Tibial nerve (tissue), 4 donors: ENCODE measurements around the gene CCDC169. TPM values are rescaled to one million over a fixed set of nuclear protein-coding genes. Genes with fewer than 3 reads are reported as not detected.

ENCODE experiments used
- DNase-seq, 2 donors: peaks; one replicate each; pipeline ENCODE4 v3.0.0-alpha.2; 2019; ENCODE audit warnings: low spot score in 2 of 2
- H3K27ac ChIP-seq, 4 donors: fragments of 200-600 bp; sonication (generic) in 3 of 4; one replicate each; pipeline ENCODE4 v1.5.1; 2017 to 2019; ENCODE audit warnings: mild to moderate bottlenecking in 1 of 4
- H3K27me3 ChIP-seq, 2 donors: fragments of 200-600 bp; sonication (generic) in 1 of 2; one replicate each; pipeline versions ENCODE4 v1.5.1 to v1.6.0; 2017 to 2019
- H3K36me3 ChIP-seq, 3 donors: fragments of 200-600 bp; sonication (generic); one replicate each; pipeline ENCODE4 v1.5.1; 2018 to 2019
- H3K4me1 ChIP-seq, 4 donors: fragments of 200-600 bp; sonication (generic) in 3 of 4; one replicate each; pipeline ENCODE4 v1.5.1; 2017 to 2019
- H3K4me3 ChIP-seq, 4 donors: fragments of 200-600 bp; sonication (generic) in 3 of 4; one replicate each; pipeline ENCODE4 v1.5.1; 2017 to 2019; ENCODE audit warnings: mild to moderate bottlenecking in 1 of 4, moderate library complexity in 1 of 4
- H3K9me3 ChIP-seq, 4 donors: fragments of 200-600 bp; sonication (generic) in 3 of 4; one replicate each; pipeline ENCODE4 v1.5.1; 2017 to 2019
- CTCF ChIP-seq, 5 experiments: fragments of 200-600 bp in 3 of 5; fragments of 450-650 bp in 2 of 5; sonication (generic) in 3 of 5; IDR thresholded peaks; one replicate each; pipeline ENCODE4 v1.5.1; 2016 to 2019; ENCODE audit warnings: antibody characterized with exemption in 5 of 5, mild to moderate bottlenecking in 3 of 5, moderate library complexity in 2 of 5
- EP300 ChIP-seq, 2 donors: sonication (generic); formaldehyde crosslinking; IDR thresholded peaks; one replicate each; pipeline ENCODE4 v1.6.1; 2017; ENCODE audit warnings: antibody characterized with exemption in 2 of 2, mild to moderate bottlenecking in 1 of 2
- POLR2A ChIP-seq, 2 donors: fragments of 450-650 bp; IDR thresholded peaks; one replicate each; pipeline ENCODE4 v1.6.1; 2017; ENCODE audit warnings: antibody characterized with exemption in 2 of 2, mild to moderate bottlenecking in 2 of 2, moderate library complexity in 2 of 2
- WGBS, 2 donors: methylation state at CpG; one replicate each; pipeline ENCODE4 v1.1.5; 2018; 5-methylcytosine and 5-hydroxymethylcytosine counted together
- total RNA-seq, 4 donors: library from RNA; depleted of rRNA; stranded (reverse); fragments of >200 nt; gene quantifications; one replicate each; pipeline ENCODE4 v1.1.0, GENCODE V29; 2016

CCDC169 gene
- total RNA-seq, 4 donors from 2014 or later = 0.30 to 0.63 (median 0.39) TPM; not detected in 1

- Histone ChIP-seq H3K36me3 (no peaks in the 10 kb centered on the region), H3K27me3 (no peaks in the 10 kb centered on the region), H3K4me3 (no peak overlapping the region), H3K27ac (no peak overlapping the region), H3K4me1 (no peaks in the 10 kb centered on the region), H3K9me3 (no peaks in the 10 kb centered on the region)
- DNase-seq = no peak
- TF ChIP-seq EP300 (IDR thresholded peaks at IDR 0.05) (no peak), POLR2A (IDR thresholded peaks at IDR 0.05) (no peak), CTCF (IDR thresholded peaks at IDR 0.05) (no peak)
- 88 to 90% methylated on average over 5 of the region's 5 CpGs for WGBS, 2 donors
Measured at GRCh38 chr13:36207672-36208071, 89.9 kb downstream of the CCDC169 start.

GRCh38 chr13:36193151-36193855 is 104.3 kb downstream of the CCDC169 start:
- Histone ChIP-seq H3K4me1 (no peaks in the 10 kb centered on the region), H3K4me3 (no peak overlapping the region), H3K27ac (no peak overlapping the region), H3K36me3 (no peaks in the 10 kb centered on the region), H3K9me3 (no peaks in the 10 kb centered on the region), H3K27me3 (no peaks in the 10 kb centered on the region)
- no peak for DNase-seq
- 49 to 55% methylated on average over 1 of the region's 1 CpG for WGBS, 2 donors
- no peak for TF ChIP-seq EP300 (IDR thresholded peaks at IDR 0.05)
- no peak for TF ChIP-seq POLR2A (IDR thresholded peaks at IDR 0.05)
- TF ChIP-seq CTCF (IDR thresholded peaks at IDR 0.05) = no peak

- H3K9me3 ChIP-seq = no peaks in the 10 kb centered on the region
- no peak for DNase-seq
- no peak overlapping the region for H3K4me3 ChIP-seq
- WGBS, 2 donors = 81 to 87% methylated on average over 6 of the region's 6 CpGs
- TF ChIP-seq CTCF (IDR thresholded peaks at IDR 0.05) (no peak), EP300 (IDR thresholded peaks at IDR 0.05) (no peak), POLR2A (IDR thresholded peaks at IDR 0.05) (no peak)
- no peak overlapping the region for H3K27ac ChIP-seq
- no peaks in the 10 kb centered on the region for H3K27me3 ChIP-seq
- no peaks in the 10 kb centered on the region for H3K36me3 ChIP-seq
- no peaks in the 10 kb centered on the region for H3K4me1 ChIP-seq
Measured at GRCh38 chr13:36192166-36192565, 105.4 kb downstream of the CCDC169 start.

- WGBS, 2 donors = 81 to 83% methylated on average over 3 of the region's 3 CpGs
- Histone ChIP-seq H3K27me3 (no peaks in the 10 kb centered on the region), H3K36me3 (no peaks in the 10 kb centered on the region), H3K9me3 (no peaks in the 10 kb centered on the region), H3K4me3 (no peak overlapping the region), H3K27ac (no peak overlapping the region), H3K4me1 (no peaks in the 10 kb centered on the region)
- DNase-seq = no peak
- TF ChIP-seq POLR2A (IDR thresholded peaks at IDR 0.05) (no peak), EP300 (IDR thresholded peaks at IDR 0.05) (no peak), CTCF (IDR thresholded peaks at IDR 0.05) (no peak)
Measured at GRCh38 chr13:36190771-36191170, 106.8 kb downstream of the CCDC169 start.

GRCh38 chr13:36188441-36188840 is 109.2 kb downstream of the CCDC169 start:
- Histone ChIP-seq H3K27me3 (no peaks in the 10 kb centered on the region), H3K9me3 (no peaks in the 10 kb centered on the region), H3K36me3 (no peaks in the 10 kb centered on the region), H3K27ac (no peak overlapping the region), H3K4me1 (no peaks in the 10 kb centered on the region), H3K4me3 (no peak overlapping the region)
- 90 to 94% methylated on average over 1 of the region's 1 CpG for WGBS, 2 donors
- TF ChIP-seq POLR2A (IDR thresholded peaks at IDR 0.05) = no peak
- TF ChIP-seq CTCF (IDR thresholded peaks at IDR 0.05) = no peak
- TF ChIP-seq EP300 (IDR thresholded peaks at IDR 0.05) = no peak
- DNase-seq = no peak
